Caco-2 (cell line): Measurements from ENCODE around the gene TNRC6C. TPM values are rescaled to one million over a fixed set of nuclear protein-coding genes. Genes with fewer than 3 reads are reported as not detected.

Source experiments
- BruUV-seq: library from RNA; stranded (reverse); fragments of 400-500 nt; replicated peaks from 2 replicates; lab custom pipeline; 2021; lab: Mats Ljungman, UMichigan
- CTCF ChIA-PET: fragments of 300-600 bp; sonication (Branson Sonifier 250); formaldehyde crosslinking; loops from one replicate; lab custom pipeline; 2022; ENCODE audit warnings: antibody characterized with exemption; lab: Charles Lee
- POLR2A ChIA-PET: fragments of 300-600 bp; sonication (Branson Sonifier 250); formaldehyde crosslinking; loops from one replicate; lab custom pipeline; 2022; ENCODE audit warnings: antibody characterized with exemption; lab: Charles Lee
- DNase-seq, 2 experiments: peaks; one replicate each; pipeline versions ENCODE4 v3.0.0 to v3.0.0-alpha.2; 2020 to 2022
- H3K27me3 ChIP-seq: replicated peaks from 2 replicates; pipeline ENCODE4 v1.6.0; 2011; ENCODE audit warnings: low read length; ENCODE audit not compliant: control insufficient read depth, insufficient read depth
- H3K36me3 ChIP-seq: 2 replicates; pipeline ENCODE4 v1.5.1; 2011; ENCODE audit warnings: low read length; ENCODE audit not compliant: control insufficient read depth, insufficient read depth
- H3K4me1 ChIP-seq: fragments of 250-450 bp; sonication (Bioruptor Pico); 2 replicates; pipeline ENCODE4 v1.5.1; 2020; ENCODE audit warnings: mild to moderate bottlenecking
- H3K4me3 ChIP-seq: 2 replicates; pipeline ENCODE4 v1.5.1; 2011; ENCODE audit warnings: low read depth, mild to moderate bottlenecking, control low read depth, low read length
- H3K9me3 ChIP-seq: fragments of 250-450 bp; sonication (Bioruptor Pico); 2 replicates; pipeline ENCODE4 v1.5.1; 2020; ENCODE audit warnings: mild to moderate bottlenecking, moderate library complexity
- H3K27ac Mint-ChIP-seq: one replicate; pipeline ENCODE4 v1.8.0; 2022; ENCODE audit warnings: mixed read lengths; ENCODE audit not compliant: unreplicated experiment
- H3K27me3 Mint-ChIP-seq: one replicate; pipeline ENCODE4 v1.8.0; 2022; ENCODE audit warnings: mixed read lengths; ENCODE audit not compliant: insufficient read depth, unreplicated experiment
- H3K36me3 Mint-ChIP-seq: one replicate; pipeline ENCODE4 v1.8.0; 2022; ENCODE audit warnings: mild to moderate bottlenecking, mixed read lengths; ENCODE audit not compliant: insufficient read depth, unreplicated experiment
- H3K4me1 Mint-ChIP-seq: one replicate; pipeline ENCODE4 v1.8.0; 2022; ENCODE audit warnings: low read depth, mixed read lengths; ENCODE audit not compliant: unreplicated experiment
- H3K4me3 Mint-ChIP-seq: one replicate; pipeline ENCODE4 v1.8.0; 2022; ENCODE audit warnings: mild to moderate bottlenecking, moderate library complexity, mixed read lengths; ENCODE audit not compliant: unreplicated experiment
- H3K9me3 Mint-ChIP-seq: one replicate; pipeline ENCODE4 v1.8.0; 2022; ENCODE audit warnings: mixed read lengths; ENCODE audit not compliant: unreplicated experiment
- CTCF ChIP-seq, 2 experiments: fragments of 200-600 bp in 1 of 2; IDR thresholded peaks; 1 replicate in 1 of 2; 2 replicates in 1 of 2; pipeline versions ENCODE4 v1.5.1 to v1.8.0; 2011 to 2022; ENCODE audit warnings: antibody characterized with exemption in 1 of 2, control low read depth in 1 of 2, inconsistent platforms in 1 of 2, low read depth in 1 of 2, low read length in 1 of 2, mild to moderate bottlenecking in 1 of 2, moderate library complexity in 1 of 2; ENCODE audit not compliant: insufficient read depth in 1 of 2, severe bottlenecking in 1 of 2, unreplicated experiment in 1 of 2
- intact Hi-C: fragments of 100-400 bp; cut with micrococcal nuclease; formaldehyde crosslinking; loops from one replicate; pipeline ENCODE4 v1.10.0; 2022; ENCODE audit not compliant: unreplicated experiment
- total RNA-seq: library from RNA; stranded (reverse); gene quantifications from 2 replicates; pipeline ENCODE4 v1.2.3, GENCODE V29; 2022

The TNRC6C gene
- total RNA-seq, 1 experiment from 2014 or later, result 17.9 TPM

- Mint-ChIP-seq H3K4me3 (peak overlapping the region; percentile 75), H3K4me1 (peaks cover 9% of the 10 kb centered on the region), H3K9me3 (no peaks in the 10 kb centered on the region), H3K36me3 (peaks cover 26% of the 10 kb centered on the region), H3K27me3 (no peaks in the 10 kb centered on the region), H3K27ac (peak overlapping the region; percentile 74)
- Histone ChIP-seq H3K4me1 (peaks cover 18% of the 10 kb centered on the region), H3K4me3 (peak overlapping the region; percentile 58), H3K27me3 (no peaks in the 10 kb centered on the region), H3K9me3 (no peaks in the 10 kb centered on the region), H3K36me3 (peaks cover 3% of the 10 kb centered on the region; the same call in 1 of the 2 replicates)
- no TSS peak for BruUV-seq
- DNase-seq, result no peak
- ChIA-PET CTCF (interaction anchor here (0.7 kb wide), 1 partner anchor 295 kb away, joined by 3 read pairs; no protein-coding TSS in a partner anchor), POLR2A (interaction anchor here (1.5 kb wide), 1 partner anchor 60 kb away, joined by 16 read pairs; the partner anchor contains the start of genes AFMID and TK1)
- TF ChIP-seq CTCF (IDR thresholded peaks at IDR 0.05; ENCODE audit: insufficient read depth in 1 of 2, low read depth in 1 of 2, low read length in 1 of 2, severe bottlenecking in 1 of 2, unreplicated experiment in 1 of 2), result no peak
- intact Hi-C loops, result loop anchor here (5.0 kb wide), 2 partner anchors 40 to 60 kb away; partner anchors contain the start of genes AFMID, SYNGR2 and TK1
Observed at GRCh38 chr17:78126895-78127238, 168.4 kb downstream of the TNRC6C start.

- no peaks in the 10 kb centered on the region for H3K9me3 ChIP-seq
- H3K4me3 Mint-ChIP-seq, result peak overlapping the region; percentile 75
- H3K36me3 ChIP-seq, result peaks cover 3% of the 10 kb centered on the region; the same call in 1 of the 2 replicates
- H3K4me3 ChIP-seq, result peak overlapping the region; percentile 58
- H3K4me1 ChIP-seq, result peaks cover 21% of the 10 kb centered on the region
- peak overlapping the region; percentile 74 for H3K27ac Mint-ChIP-seq
- H3K4me1 Mint-ChIP-seq, result peaks cover 9% of the 10 kb centered on the region
- BruUV-seq, result no TSS peak
- intact Hi-C loops, result loop anchor here (5.0 kb wide), 2 partner anchors 40 to 60 kb away; partner anchors contain the start of genes AFMID, SYNGR2 and TK1
- H3K36me3 Mint-ChIP-seq, result peaks cover 24% of the 10 kb centered on the region
- H3K27me3 Mint-ChIP-seq, result no peaks in the 10 kb centered on the region
- POLR2A ChIA-PET, result interaction anchor here (0.7 to 1.5 kb wide), 3 partner anchors 42 to 60 kb away, joined by 4 to 16 read pairs (median 4); partner anchors contain the start of genes AFMID and TK1
- no peaks in the 10 kb centered on the region for H3K27me3 ChIP-seq
- no peak for DNase-seq
- no peaks in the 10 kb centered on the region for H3K9me3 Mint-ChIP-seq
- CTCF ChIA-PET, result interaction anchor here (0.7 to 1.7 kb wide), 7 partner anchors 10 to 294 kb away, joined by 3 to 12 read pairs (median 3); no protein-coding TSS in a partner anchor
- TF ChIP-seq CTCF (IDR thresholded peaks at IDR 0.05; ENCODE audit: insufficient read depth in 1 of 2, low read depth in 1 of 2, low read length in 1 of 2, severe bottlenecking in 1 of 2, unreplicated experiment in 1 of 2), result no peak
Observed at GRCh38 chr17:78127239-78127887, 168.9 kb downstream of the TNRC6C start.

- Histone ChIP-seq H3K4me3 (peak overlapping the region; percentile 58), H3K36me3 (peaks cover 3% of the 10 kb centered on the region; the same call in 1 of the 2 replicates), H3K9me3 (no peaks in the 10 kb centered on the region), H3K27me3 (no peaks in the 10 kb centered on the region), H3K4me1 (peaks cover 23% of the 10 kb centered on the region)
- no peak for TF ChIP-seq CTCF (IDR thresholded peaks at IDR 0.05; ENCODE audit: insufficient read depth in 1 of 2, low read depth in 1 of 2, low read length in 1 of 2, severe bottlenecking in 1 of 2, unreplicated experiment in 1 of 2)
- CTCF ChIA-PET, result interaction anchor here (0.6 to 1.7 kb wide), 9 partner anchors 10 to 1669 kb away, joined by 3 to 12 read pairs (median 4); partner anchors contain the start of genes CBX8 and SYNGR2
- Mint-ChIP-seq H3K27me3 (no peaks in the 10 kb centered on the region), H3K36me3 (peaks cover 24% of the 10 kb centered on the region), H3K27ac (peak overlapping the region; percentile 74), H3K4me3 (peak overlapping the region; percentile 75), H3K9me3 (no peaks in the 10 kb centered on the region), H3K4me1 (peaks cover 9% of the 10 kb centered on the region)
- TSS peak; percentile 55 for BruUV-seq
- intact Hi-C loops, result loop anchor here (2.0 to 5.0 kb wide), 3 partner anchors 23 to 59 kb away; partner anchors contain the start of genes AFMID, SYNGR2 and TK1
- POLR2A ChIA-PET, result interaction anchor here (0.6 to 1.5 kb wide), 5 partner anchors 41 to 59 kb away, joined by 4 to 16 read pairs (median 4); partner anchors contain the start of genes AFMID and TK1
- peak; percentile 76 to 80 for DNase-seq
Observed at GRCh38 chr17:78127888-78128550, 169.5 kb downstream of the TNRC6C start.
